Nephron (organoid): ENCODE results near the gene NR5A1.

Experiments
- H3K27ac Mint-ChIP-seq, 3 experiments: 2 replicates each; pipeline ENCODE4 v1.8.0; 2020; ENCODE audit warnings: mixed read lengths in 3 of 3, mild to moderate bottlenecking in 2 of 3, moderate library complexity in 1 of 3
- H3K27me3 Mint-ChIP-seq: 2 replicates; pipeline ENCODE4 v1.8.0; 2021; ENCODE audit warnings: low read depth, mild to moderate bottlenecking, moderate library complexity, mixed read lengths
- H3K36me3 Mint-ChIP-seq: 2 replicates; pipeline ENCODE4 v1.8.0; 2020; ENCODE audit warnings: low read depth, mixed read lengths
- H3K4me1 Mint-ChIP-seq: 2 replicates; pipeline ENCODE4 v1.8.0; 2020; ENCODE audit warnings: mixed read lengths
- H3K4me3 Mint-ChIP-seq, 3 experiments: 2 replicates each; pipeline ENCODE4 v1.8.0; 2020; ENCODE audit warnings: mild to moderate bottlenecking in 3 of 3, mixed read lengths in 3 of 3, moderate library complexity in 2 of 3
- H3K9me3 Mint-ChIP-seq: 2 replicates; pipeline ENCODE4 v1.8.0; 2020; ENCODE audit warnings: mixed read lengths
- TF ChIP-seq, protein P1 (sequence below), 3 experiments: fragments of 200-600 bp; sonication (generic); IDR thresholded peaks; one replicate each; pipeline ENCODE4 v1.5.0; 2021; ENCODE audit warnings: antibody characterized with exemption in 3 of 3; ENCODE audit not compliant: unreplicated experiment in 3 of 3

NR5A1 gene

GRCh38 chr9:124444166-124444565, 63.0 kb downstream of the NR5A1 start:
- Mint-ChIP-seq H3K9me3 (peaks cover 3% of the 10 kb centered on the region), H3K27me3 (peaks cover 44% of the 10 kb centered on the region), H3K4me1 (no peaks in the 10 kb centered on the region), H3K36me3 (no peaks in the 10 kb centered on the region), H3K4me3 (no peak overlapping the region), H3K27ac (no peak overlapping the region)
- TF ChIP-seq, protein P1, sequence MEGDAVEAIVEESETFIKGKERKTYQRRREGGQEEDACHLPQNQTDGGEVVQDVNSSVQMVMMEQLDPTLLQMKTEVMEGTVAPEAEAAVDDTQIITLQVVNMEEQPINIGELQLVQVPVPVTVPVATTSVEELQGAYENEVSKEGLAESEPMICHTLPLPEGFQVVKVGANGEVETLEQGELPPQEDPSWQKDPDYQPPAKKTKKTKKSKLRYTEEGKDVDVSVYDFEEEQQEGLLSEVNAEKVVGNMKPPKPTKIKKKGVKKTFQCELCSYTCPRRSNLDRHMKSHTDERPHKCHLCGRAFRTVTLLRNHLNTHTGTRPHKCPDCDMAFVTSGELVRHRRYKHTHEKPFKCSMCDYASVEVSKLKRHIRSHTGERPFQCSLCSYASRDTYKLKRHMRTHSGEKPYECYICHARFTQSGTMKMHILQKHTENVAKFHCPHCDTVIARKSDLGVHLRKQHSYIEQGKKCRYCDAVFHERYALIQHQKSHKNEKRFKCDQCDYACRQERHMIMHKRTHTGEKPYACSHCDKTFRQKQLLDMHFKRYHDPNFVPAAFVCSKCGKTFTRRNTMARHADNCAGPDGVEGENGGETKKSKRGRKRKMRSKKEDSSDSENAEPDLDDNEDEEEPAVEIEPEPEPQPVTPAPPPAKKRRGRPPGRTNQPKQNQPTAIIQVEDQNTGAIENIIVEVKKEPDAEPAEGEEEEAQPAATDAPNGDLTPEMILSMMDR (IDR thresholded peaks at IDR 0.05; ENCODE audit: unreplicated experiment in 3 of 3) = no peak

GRCh38 chr9:124443625-124444024, 63.6 kb downstream of the NR5A1 start:
- Mint-ChIP-seq H3K27ac (no peak overlapping the region), H3K4me3 (no peak overlapping the region), H3K4me1 (no peaks in the 10 kb centered on the region), H3K27me3 (peaks cover 45% of the 10 kb centered on the region), H3K36me3 (no peaks in the 10 kb centered on the region), H3K9me3 (peaks cover 3% of the 10 kb centered on the region)
- TF ChIP-seq, protein P1 (IDR thresholded peaks at IDR 0.05; ENCODE audit: unreplicated experiment in 3 of 3) = no peak

- H3K4me3 Mint-ChIP-seq = no peak overlapping the region
- no peak overlapping the region for H3K27ac Mint-ChIP-seq
- no peaks in the 10 kb centered on the region for H3K36me3 Mint-ChIP-seq
- no peaks in the 10 kb centered on the region for H3K4me1 Mint-ChIP-seq
- H3K9me3 Mint-ChIP-seq = peaks cover 3% of the 10 kb centered on the region
- peaks cover 45% of the 10 kb centered on the region for H3K27me3 Mint-ChIP-seq
- TF ChIP-seq, protein P1 (IDR thresholded peaks at IDR 0.05; ENCODE audit: unreplicated experiment in 3 of 3) = no peak
Measured at GRCh38 chr9:124442826-124443225, 64.4 kb downstream of the NR5A1 start.

- Mint-ChIP-seq H3K4me1 (no peaks in the 10 kb centered on the region), H3K27ac (no peak overlapping the region), H3K9me3 (peaks cover 3% of the 10 kb centered on the region), H3K27me3 (peaks cover 46% of the 10 kb centered on the region), H3K36me3 (no peaks in the 10 kb centered on the region), H3K4me3 (no peak overlapping the region)
- TF ChIP-seq, protein P1 (IDR thresholded peaks at IDR 0.05; ENCODE audit: unreplicated experiment in 3 of 3) = no peak
Measured at GRCh38 chr9:124442379-124442778, 64.8 kb downstream of the NR5A1 start.

- Mint-ChIP-seq H3K36me3 (no peaks in the 10 kb centered on the region), H3K4me1 (no peaks in the 10 kb centered on the region), H3K27me3 (peaks cover 48% of the 10 kb centered on the region), H3K4me3 (no peak overlapping the region), H3K9me3 (peaks cover 3% of the 10 kb centered on the region), H3K27ac (no peak overlapping the region)
- TF ChIP-seq, protein P1 (IDR thresholded peaks at IDR 0.05; ENCODE audit: unreplicated experiment in 3 of 3) = no peak
Measured at GRCh38 chr9:124441291-124441690, 65.9 kb downstream of the NR5A1 start.

DNA sequence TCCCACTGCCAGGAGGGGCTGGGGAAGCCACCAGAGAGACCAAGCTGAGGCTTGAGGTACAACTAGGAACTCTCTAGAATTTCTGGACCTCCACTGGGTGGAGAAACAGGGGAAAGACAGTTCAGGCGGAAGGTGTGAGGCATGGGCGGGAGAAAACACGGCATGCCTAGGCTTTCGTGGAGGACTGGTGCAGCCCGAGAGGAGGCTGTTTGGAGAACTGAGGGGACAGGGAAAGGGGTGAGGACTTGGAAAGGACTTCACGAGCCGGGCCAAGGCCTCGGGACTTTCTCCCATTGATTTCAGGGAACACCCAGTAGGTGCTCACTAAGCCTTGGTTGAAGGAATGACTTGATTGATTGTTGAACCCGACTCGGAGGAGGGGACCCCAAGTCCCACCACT, 66.4 kb downstream of the NR5A1 start:
- Mint-ChIP-seq H3K4me1 (no peaks in the 10 kb centered on the region), H3K27ac (no peak overlapping the region), H3K27me3 (peaks cover 43% of the 10 kb centered on the region), H3K36me3 (no peaks in the 10 kb centered on the region), H3K4me3 (no peak overlapping the region), H3K9me3 (peaks cover 3% of the 10 kb centered on the region)
- TF ChIP-seq, protein P1 (IDR thresholded peaks at IDR 0.05; ENCODE audit: unreplicated experiment in 3 of 3) = no peak
